Measurements from ENCODE around the gene PAXIP1.

PAXIP1 gene

DNA sequence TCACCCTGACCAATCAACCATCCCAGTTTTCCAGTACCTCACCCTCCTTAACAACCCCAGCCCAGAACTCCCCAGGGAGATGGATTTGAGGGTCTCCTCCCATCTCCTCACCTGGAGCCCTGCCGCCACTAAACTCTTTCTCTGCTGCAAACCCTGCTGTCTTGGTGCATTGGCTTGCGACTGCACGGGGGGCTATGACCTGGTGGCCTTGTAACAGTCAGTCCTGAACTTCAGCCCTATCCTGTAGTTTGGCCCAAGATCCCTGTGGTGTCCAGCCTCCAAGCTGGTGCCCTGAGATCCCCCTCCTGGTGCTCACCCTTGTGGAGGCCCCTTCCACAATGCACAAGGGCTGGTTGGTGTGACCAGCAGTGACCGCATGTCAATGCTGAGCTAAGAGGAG is 91.9 kb downstream of the PAXIP1 start:
- no peak for FAIRE-seq

DNA sequence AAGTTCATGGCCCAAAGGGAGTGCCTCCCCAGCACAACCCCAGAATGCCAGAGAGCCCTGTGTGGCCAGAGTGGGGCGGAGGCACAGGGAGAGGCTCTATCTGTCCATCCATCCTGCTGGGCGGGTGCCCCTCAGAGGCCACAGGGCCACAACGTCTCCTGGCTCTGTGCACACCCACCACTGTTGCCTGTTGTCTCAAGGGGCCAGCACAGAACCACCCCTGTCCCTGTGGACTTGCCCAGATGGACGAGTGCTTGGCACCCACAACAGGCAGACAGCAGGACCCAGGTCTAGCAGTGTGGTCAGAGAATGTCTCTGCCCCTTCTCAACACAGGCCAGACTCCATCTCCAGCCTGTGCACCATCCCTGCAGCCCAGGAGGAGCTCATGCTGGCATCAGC is 92.8 kb downstream of the PAXIP1 start:
- no peak for FAIRE-seq

DNA sequence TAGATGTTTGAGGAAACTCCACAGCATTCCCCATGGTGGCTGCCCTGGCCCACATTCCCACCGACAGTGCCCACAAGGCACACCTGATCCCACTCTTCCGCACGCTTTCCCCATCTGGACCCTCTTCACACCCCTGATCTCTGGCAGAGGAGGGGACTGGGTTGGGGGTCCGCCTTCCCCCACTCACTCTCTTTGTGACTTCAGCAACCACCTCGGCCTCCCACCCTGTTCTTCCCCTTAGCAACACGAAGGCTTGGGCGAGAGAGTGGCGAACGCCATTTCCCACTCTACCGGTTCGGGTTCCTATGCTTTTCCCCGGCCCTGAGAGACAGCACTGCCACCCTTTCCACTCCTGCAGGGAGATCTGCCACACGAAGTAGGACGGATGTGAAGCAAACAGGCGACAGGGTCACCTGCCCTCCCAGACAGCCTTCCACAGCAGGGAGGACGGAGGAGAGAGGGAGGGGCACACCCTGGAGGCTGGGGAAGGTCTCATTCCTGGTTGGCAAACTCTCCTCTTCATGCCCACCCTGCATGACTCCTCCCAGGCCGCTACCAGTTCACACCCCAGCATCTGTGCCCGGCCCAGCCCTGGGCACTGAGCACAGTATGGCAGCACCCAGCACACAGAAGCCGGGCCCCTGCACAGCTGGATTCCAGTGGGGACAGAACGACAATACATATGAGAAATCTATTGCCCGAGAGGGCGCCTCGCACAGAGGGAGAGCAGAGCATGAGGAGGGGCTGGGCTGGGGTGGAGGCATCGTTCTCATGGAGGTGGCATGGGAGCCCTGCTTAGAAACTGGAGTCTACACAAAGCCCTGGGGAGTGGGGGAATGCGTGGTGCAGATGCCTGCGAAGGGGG is 93.5 kb downstream of the PAXIP1 start:
- FAIRE-seq, result no peak

DNA sequence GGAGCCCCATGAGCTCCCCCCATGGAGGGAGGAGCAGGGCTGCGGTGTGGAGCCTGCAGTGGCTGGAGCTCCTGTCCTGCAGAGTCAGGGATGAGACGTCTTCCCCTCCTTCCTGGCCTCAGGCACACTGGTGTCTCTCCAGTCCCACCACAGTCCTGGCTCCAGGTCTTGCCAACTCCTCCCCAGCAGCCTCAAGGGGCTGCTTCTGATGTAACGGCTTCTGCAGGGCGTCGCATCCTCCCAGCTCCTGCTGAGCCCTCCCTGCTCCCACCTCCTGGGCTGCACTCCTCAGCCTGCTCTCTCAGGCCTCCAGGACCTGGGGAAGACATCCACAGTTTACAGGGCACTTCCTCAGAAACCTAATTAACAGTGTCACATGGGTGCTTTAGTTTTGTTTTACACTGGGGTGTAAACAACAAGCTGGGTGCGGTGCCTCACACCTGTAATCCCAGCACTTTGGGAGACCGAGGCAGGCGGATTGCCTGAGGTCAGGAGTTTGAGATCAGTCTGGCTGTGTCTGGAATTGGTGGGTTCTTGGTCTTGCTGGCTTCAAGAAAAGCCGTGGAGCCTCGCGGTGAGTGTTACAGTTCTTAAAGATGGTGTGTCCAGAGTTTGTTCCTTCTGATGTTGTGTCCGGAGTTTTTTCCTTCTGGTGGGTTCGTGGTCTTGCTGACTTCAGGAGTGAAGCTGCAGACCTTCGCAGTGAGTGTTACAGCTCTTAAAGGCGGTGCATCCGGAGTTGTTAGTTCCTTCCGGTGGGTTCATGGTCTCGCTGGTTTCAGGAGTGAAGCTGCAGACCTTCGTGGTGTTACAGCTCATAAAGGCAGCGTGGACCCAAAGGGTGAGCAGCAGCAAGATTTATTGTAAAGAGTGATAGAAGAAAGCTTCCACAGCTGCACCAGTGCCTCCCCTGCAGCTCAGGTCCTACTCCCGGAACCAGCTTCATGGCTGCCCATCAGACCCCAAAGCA is 95.0 kb downstream of the PAXIP1 start:
- no peak for FAIRE-seq

DNA sequence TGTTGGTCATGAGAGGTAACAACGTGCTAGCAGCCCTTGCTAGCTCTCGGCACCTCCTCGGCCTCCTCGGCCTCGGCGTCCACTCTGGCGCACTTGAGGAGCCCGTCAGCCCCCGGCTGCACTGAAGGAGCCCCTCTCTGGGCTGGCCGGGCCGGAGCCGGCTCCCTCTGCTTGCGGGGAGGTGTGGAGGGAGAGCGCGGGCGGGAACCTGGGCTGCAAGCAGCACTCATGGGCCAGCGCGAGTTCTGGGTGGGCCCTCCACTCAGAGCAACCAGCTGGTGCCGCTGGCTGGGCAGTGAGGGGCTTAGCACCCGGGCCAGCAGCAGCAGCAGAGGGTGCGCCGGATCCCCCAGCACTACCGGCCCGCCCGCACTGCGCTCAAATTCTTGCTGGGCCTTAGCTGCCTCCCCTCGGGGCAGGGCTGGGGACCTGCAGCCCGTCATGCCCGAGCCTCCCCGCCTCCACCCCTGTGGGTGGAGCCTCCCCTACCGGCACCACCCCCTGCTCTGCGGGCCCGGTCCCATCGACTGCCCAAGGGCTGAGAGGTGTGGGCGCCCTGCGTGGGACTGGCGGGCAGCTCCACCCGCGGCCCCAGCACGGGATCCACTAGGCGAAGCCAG is 96.1 kb downstream of the PAXIP1 start:
- FAIRE-seq, result no peak

DNA sequence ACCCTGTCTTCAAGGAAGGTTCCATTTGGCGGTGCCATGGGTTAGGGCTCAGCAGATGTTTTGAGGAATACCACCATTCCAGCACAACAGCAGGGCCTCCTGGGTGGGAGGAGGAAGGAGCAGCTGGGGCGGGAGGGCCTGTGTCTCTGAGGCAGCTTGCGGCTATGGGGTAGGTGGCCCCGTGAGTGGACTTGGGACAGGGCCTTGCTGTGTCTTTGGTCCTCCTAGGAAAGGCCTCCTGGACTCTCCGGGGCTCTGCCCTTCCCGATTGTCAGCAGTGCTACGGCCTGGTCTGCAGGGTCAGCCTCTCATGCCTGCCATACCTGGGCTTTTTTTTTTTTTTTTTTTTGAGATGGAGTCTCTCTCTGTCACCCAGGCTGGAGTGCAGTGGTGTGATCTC is 96.7 kb downstream of the PAXIP1 start:
- FAIRE-seq, result no peak

DNA sequence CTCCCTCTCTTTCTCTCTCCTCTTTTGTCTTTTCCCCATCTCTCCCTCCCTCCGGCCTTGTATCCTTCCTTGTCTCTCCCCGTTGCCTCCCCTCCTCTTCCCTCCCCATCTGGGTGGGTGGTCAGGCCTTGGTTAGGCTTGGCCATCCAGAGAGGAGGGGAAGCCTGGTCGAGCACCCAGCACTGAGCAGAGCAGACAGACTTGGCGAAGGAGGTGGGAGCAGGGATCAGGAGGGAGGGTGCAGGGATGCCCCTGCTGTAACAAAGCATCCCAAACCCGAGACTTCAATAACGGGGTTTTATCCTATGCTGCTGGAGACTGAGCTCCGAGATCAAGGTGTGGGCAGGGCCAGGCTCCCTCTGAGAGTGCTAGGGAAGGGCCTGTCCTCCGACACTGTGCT is 97.3 kb downstream of the PAXIP1 start:
- FAIRE-seq, result no peak

DNA sequence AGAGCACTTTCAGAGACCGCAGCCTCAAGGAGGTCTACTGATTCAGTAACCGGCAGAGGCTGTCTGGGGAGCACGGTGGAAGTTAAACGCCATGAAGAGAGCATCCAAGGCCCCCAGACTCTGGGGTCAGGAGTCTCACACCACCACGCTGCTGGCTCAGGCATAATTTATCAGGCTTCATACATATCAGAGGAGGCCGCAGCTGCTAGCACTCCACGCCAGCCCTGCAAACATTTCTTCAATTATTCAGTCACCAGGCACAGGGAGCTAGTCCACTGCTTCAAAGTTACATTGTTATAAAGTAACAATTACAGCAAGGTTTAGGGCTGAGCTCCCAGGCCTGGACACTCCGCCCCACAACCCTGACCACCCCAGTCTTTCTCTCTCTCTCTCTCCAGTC is 97.8 kb downstream of the PAXIP1 start:
- no peak for FAIRE-seq

DNA sequence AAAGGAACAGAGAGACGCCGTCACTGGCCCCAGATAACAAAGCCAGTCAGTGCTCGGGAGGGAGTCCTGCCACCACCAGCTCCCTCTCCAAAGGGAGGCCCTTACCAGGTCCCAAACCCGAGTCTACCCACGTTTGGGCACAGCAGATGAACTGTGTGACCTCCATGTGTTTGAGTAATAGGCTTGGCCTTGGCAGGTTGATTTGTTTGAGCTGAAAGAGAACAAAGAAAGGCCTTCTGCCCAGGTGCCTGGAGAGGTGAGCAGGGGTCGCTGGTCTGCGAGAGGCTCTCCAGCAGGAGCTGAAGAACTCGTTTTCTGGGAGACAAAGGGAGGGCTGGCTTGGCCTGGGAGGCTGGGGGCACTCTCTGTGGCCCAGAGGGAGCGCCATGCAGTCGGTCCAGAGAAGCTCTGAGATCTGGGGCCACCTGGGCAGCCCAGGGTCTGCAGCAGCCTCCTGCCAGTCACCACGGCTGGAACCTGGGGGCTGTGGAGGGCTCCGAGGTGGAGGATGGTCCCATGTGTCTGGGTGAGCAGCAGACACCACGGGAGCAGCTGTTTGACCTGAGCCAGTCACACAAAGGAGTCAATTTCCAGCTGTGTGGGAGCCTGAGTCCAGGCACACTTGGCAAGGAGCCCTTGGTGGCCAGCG is 99.7 kb downstream of the PAXIP1 start:
- no peak for FAIRE-seq

DNA sequence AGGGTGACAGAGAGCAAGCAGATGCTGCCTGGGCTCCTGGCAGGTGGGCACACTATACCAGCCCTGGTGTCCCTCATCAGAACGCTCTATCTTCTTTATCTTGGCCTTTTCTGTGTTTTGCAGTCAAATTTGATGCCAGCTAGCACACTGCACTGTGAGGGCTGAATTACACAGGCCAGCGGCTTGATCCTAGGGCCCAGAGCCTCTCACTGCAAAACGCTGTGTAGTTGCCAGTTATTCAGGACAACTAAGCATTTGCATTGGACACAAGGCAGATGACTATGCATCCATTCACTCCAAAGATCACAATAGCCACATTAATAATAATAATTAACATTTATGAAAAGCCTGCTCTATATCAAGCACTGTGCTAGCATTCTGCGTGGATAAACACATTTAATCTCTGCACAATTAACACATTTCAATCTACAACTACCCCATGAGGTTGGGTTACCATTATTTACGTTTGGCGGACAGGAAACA is 100.3 kb downstream of the PAXIP1 start:
- no peak for FAIRE-seq

DNA sequence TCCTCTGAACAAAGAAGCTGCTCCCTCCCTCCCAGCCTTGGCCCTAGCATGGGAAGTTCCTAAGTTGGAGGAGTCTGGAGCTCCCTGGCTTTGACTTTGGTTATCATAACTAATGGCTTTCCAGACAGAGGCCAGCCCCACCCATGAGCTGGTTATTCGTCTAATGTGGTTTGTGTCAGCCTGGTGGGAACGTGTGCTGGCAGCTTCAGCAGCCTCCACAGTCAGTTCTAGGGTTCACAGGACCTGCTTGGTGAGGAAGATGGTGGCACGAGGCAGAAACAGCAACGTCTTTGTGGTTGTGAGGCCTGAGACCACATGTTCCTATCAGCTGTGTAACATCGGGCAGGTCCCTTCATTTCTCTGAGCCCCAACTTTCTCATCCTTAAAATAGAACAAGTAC is 103.1 kb downstream of the PAXIP1 start:
- FAIRE-seq, result no peak

DNA sequence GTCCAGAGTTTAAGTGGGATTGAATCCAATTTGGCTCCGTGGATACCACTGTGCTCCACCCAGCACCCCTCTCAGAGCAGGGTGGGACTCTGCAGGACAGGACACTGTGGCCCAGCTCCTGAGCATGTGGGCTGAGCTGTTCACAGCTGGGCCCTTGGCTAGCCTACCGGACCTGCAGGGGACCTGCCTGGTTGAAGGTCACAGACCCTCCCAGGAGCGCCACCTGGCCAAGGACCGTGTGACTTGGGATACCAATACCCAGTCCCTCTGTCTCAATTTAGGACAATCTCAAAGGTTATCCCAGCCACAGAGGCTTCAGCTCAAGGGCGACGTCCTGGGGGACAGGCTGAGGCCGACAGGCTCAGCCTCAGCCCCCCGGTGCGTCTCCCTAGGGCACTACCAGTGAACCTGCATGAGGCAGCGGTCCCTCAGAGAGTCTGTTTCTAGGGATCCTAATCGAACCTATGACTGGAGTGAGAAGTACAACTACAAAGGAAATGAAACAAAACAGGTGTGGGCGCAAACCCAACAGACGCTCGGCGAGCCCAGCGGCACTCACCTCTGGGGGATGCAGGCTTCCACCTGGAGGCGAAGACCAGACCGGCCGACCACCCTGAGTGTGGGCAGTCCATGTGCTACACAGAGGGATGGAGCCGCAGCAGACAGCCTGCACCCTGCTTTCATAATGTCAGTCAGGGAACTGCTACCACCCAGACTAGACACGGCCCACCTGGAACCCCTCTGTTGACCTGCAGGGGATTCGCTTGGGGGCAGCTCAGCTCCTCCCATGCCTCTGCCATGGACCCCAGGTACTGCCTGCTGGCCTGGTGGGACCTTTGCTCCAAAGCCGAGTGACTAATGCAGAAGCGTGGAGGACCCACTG is 103.7 kb downstream of the PAXIP1 start:
- FAIRE-seq, result no peak

DNA sequence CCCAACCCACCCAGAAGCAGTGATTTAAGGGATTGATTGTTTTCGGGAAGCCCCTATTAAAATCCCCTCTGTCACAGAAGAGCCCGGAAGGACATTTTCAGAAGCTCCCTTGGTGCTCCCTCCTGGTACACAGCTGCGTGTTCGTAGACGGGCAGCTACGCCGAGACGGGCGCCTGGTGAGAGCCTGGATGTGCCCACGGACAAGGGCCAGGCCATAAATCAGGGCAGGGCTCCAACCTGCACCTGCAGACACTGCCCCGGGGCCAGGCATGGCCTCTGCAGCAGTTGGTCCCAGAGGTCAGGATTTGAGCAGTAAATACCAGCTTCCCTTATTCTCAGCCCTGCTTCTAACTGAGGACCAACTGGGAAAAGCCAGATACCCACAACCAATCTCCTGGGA is 106.8 kb downstream of the PAXIP1 start:
- no peak for FAIRE-seq
